Omental fat pad (tissue), 4 donors: Measurements from ENCODE around the gene FBXO31. TPM values are rescaled to one million over a fixed set of nuclear protein-coding genes. Genes with fewer than 3 reads are reported as not detected.

Experiments used
- ATAC-seq: fragments of 150-250 bp; one replicate; pipeline ENCODE4 v1.9.1; 2016; ENCODE audit warnings: mild to moderate bottlenecking, moderate library complexity; ENCODE audit not compliant: low FRiP score
- DNase-seq: peaks from one replicate; pipeline ENCODE4 v3.0.0-alpha.2; 2019; ENCODE audit warnings: low spot score
- CTCF ChIP-seq, 3 donors: fragments of 450-650 bp; IDR thresholded peaks; one replicate each; pipeline ENCODE4 v1.5.1; 2016 to 2017; ENCODE audit warnings: antibody characterized with exemption in 3 of 3, mild to moderate bottlenecking in 3 of 3, moderate library complexity in 2 of 3
- total RNA-seq, 4 donors: library from RNA; depleted of rRNA; stranded (reverse); fragments of >200 nt; gene quantifications; one replicate each; pipeline ENCODE4 v1.1.0, GENCODE V29; 2016

Gene FBXO31
- total RNA-seq, 4 donors from 2014 or later = 32.8 to 187 (median 61.9) TPM

- ATAC-seq (no peak), DNase-seq (no peak)
- no peak for TF ChIP-seq CTCF (IDR thresholded peaks at IDR 0.05)
Observed at GRCh38 chr16:87411375-87412271, 28.0 kb upstream of the FBXO31 start.

- DNase-seq = no peak
- TF ChIP-seq CTCF (IDR thresholded peaks at IDR 0.05) = no peak
- no peak for ATAC-seq
Observed at GRCh38 chr16:87410968-87411367, 27.4 kb upstream of the FBXO31 start.

GRCh38 chr16:87410530-87410929, 27.0 kb upstream of the FBXO31 start:
- ATAC-seq (no peak), DNase-seq (no peak)

GRCh38 chr16:87409781-87410180, 26.2 kb upstream of the FBXO31 start:
- no peak for ATAC-seq

More at GRCh38 chr16:87410530-87410929, 27.0 kb upstream of the FBXO31 start:
- TF ChIP-seq CTCF (IDR thresholded peaks at IDR 0.05) = no peak

GRCh38 chr16:87409153-87409552, 25.6 kb upstream of the FBXO31 start:
- DNase-seq = no peak
- no peak for TF ChIP-seq CTCF (IDR thresholded peaks at IDR 0.05)

More at GRCh38 chr16:87409781-87410180, 26.2 kb upstream of the FBXO31 start:
- DNase-seq = no peak
- no peak for TF ChIP-seq CTCF (IDR thresholded peaks at IDR 0.05)

GRCh38 chr16:87407511-87408112, 24.0 kb upstream of the FBXO31 start:
- TF ChIP-seq CTCF (IDR thresholded peaks at IDR 0.05) = no peak
- no peak for DNase-seq

More at GRCh38 chr16:87409153-87409552, 25.6 kb upstream of the FBXO31 start:
- no peak for ATAC-seq

More at GRCh38 chr16:87407511-87408112, 24.0 kb upstream of the FBXO31 start:
- no peak for ATAC-seq
